IMR-90 (cell line): ENCODE results near the gene TWIST2. TPM values are rescaled to one million over a fixed set of nuclear protein-coding genes. Genes with fewer than 3 reads are reported as not detected.

Source experiments
- ATAC-seq: fragments of 200-7000 bp; cut with Tn5 transposase; 2 replicates; pipeline ENCODE4 v1.9.1; 2020; ENCODE audit warnings: low read depth, mild to moderate bottlenecking, moderate library complexity
- BruUV-seq: library from RNA; stranded (reverse); fragments of 400-500 nt; replicated peaks from 2 replicates; lab custom pipeline; 2021; lab: Mats Ljungman, UMichigan
- CTCF ChIA-PET: fragments of 300-600 bp; formaldehyde crosslinking; extraction: SDS; loops from one replicate; lab custom pipeline; 2021; ENCODE audit warnings: antibody characterized with exemption; lab: Yijun Ruan, JAX
- POLR2A ChIA-PET: fragments of 300-600 bp; sonication (Branson Sonifier 250); formaldehyde crosslinking; loops from one replicate; lab custom pipeline; 2022; ENCODE audit warnings: antibody characterized with exemption; ENCODE audit not compliant: unreplicated experiment; lab: Charles Lee
- DNase-seq: peaks from one replicate; pipeline ENCODE4 v3.0.0; 2013
- H2AFZ ChIP-seq: replicated peaks from 2 replicates; pipeline ENCODE3; 2013; ENCODE audit warnings: low read length, mild to moderate bottlenecking; ENCODE audit not compliant: poor library complexity
- H2AK5ac ChIP-seq: 2 replicates; pipeline ENCODE4 v1.6.1; 2013; ENCODE audit warnings: low read depth, low read length, inconsistent platforms
- H2AK9ac ChIP-seq: replicated peaks from 2 replicates; pipeline ENCODE3; 2013; ENCODE audit warnings: mild to moderate bottlenecking, low read depth, low read length, moderate library complexity; ENCODE audit not compliant: poor library complexity
- H2BK120ac ChIP-seq: 2 replicates; pipeline ENCODE4 v1.6.1; 2013; ENCODE audit warnings: low read depth, low read length, inconsistent platforms
- H2BK15ac ChIP-seq: 3 replicates; pipeline ENCODE4 v1.6.1; 2013; ENCODE audit warnings: low read depth, low read length, inconsistent platforms
- H2BK20ac ChIP-seq: 2 replicates; pipeline ENCODE4 v1.6.1; 2013; ENCODE audit warnings: low read depth, mild to moderate bottlenecking, inconsistent platforms, low read length, moderate library complexity
- H2BK5ac ChIP-seq: 2 replicates; pipeline ENCODE4 v1.6.1; 2013; ENCODE audit warnings: mild to moderate bottlenecking, low read depth, low read length, inconsistent platforms; ENCODE audit not compliant: poor library complexity, severe bottlenecking
- H3K14ac ChIP-seq: replicated peaks from 2 replicates; pipeline ENCODE4 v1.6.1; 2013; ENCODE audit warnings: low read depth, low read length, inconsistent platforms
- H3K18ac ChIP-seq: 2 replicates; pipeline ENCODE4 v1.6.1; 2013; ENCODE audit warnings: low read depth, low read length, control low read depth
- H3K23ac ChIP-seq: 2 replicates; pipeline ENCODE4 v1.6.1; 2013; ENCODE audit warnings: low read depth, low read length, inconsistent platforms
- H3K27ac ChIP-seq: 2 replicates; pipeline ENCODE4 v1.5.1; 2013; ENCODE audit warnings: mild to moderate bottlenecking, control low read depth, low read length; ENCODE audit not compliant: insufficient read depth
- H3K27me3 ChIP-seq: 2 replicates; pipeline ENCODE4 v1.6.1; 2013; ENCODE audit warnings: low read length; ENCODE audit not compliant: control insufficient read depth, insufficient read depth
- H3K36me3 ChIP-seq: 2 replicates; pipeline ENCODE4 v1.6.1; 2013; ENCODE audit warnings: low read length, mixed read lengths; ENCODE audit not compliant: control insufficient read depth, insufficient read depth
- H3K4ac ChIP-seq: 2 replicates; pipeline ENCODE4 v1.6.1; 2013; ENCODE audit warnings: low read depth, low read length, inconsistent platforms
- H3K4me1 ChIP-seq: 2 replicates; pipeline ENCODE4 v1.6.1; 2013; ENCODE audit warnings: low read length, mixed read lengths; ENCODE audit not compliant: control insufficient read depth, insufficient read depth
- H3K4me2 ChIP-seq: 2 replicates; pipeline ENCODE4 v1.6.1; 2013; ENCODE audit warnings: low read depth, mild to moderate bottlenecking, control low read depth, low read length, moderate library complexity
- H3K4me3 ChIP-seq: 2 replicates; pipeline ENCODE4 v1.5.1; 2013; ENCODE audit warnings: low read depth, mild to moderate bottlenecking, control low read depth, low read length, moderate library complexity; ENCODE audit not compliant: insufficient read depth
- H3K56ac ChIP-seq: 2 replicates; pipeline ENCODE4 v1.6.1; 2013; ENCODE audit warnings: low read length, inconsistent platforms; ENCODE audit not compliant: insufficient read depth; ENCODE audit errors: extremely low read depth
- H3K79me1 ChIP-seq, 2 experiments: 2 replicates each; pipeline ENCODE4 v1.6.1; 2013; ENCODE audit warnings: low read length in 2 of 2, inconsistent platforms in 1 of 2, low read depth in 1 of 2
- H3K9ac ChIP-seq: 2 replicates; pipeline ENCODE4 v1.6.1; 2013; ENCODE audit warnings: low read depth, low read length, control low read depth
- H3K9me1 ChIP-seq: 2 replicates; pipeline ENCODE4 v1.6.1; 2013; ENCODE audit warnings: low read length, inconsistent platforms; ENCODE audit not compliant: insufficient read depth
- H3K9me3 ChIP-seq: 2 replicates; pipeline ENCODE4 v1.6.1; 2013; ENCODE audit warnings: low read length; ENCODE audit not compliant: control insufficient read depth, insufficient read depth
- H4K20me1 ChIP-seq: 2 replicates; pipeline ENCODE4 v1.6.1; 2013; ENCODE audit warnings: low read length, inconsistent platforms; ENCODE audit not compliant: insufficient read depth
- H4K5ac ChIP-seq: 2 replicates; pipeline ENCODE4 v1.6.1; 2013; ENCODE audit warnings: mild to moderate bottlenecking, low read depth, low read length, control low read depth
- H4K8ac ChIP-seq, 2 experiments: 2 replicates each; pipeline ENCODE4 v1.6.1; 2013; ENCODE audit warnings: low read depth in 2 of 2, low read length in 2 of 2, control low read depth in 1 of 2, inconsistent platforms in 1 of 2
- H4K91ac ChIP-seq: 2 replicates; pipeline ENCODE4 v1.6.1; 2013; ENCODE audit warnings: low read depth, low read length, inconsistent platforms; ENCODE audit not compliant: insufficient read depth
- MAFK ChIP-seq: IDR thresholded peaks from 2 replicates; pipeline ENCODE4 v1.6.1; 2012; ENCODE audit warnings: low read depth, low read length, improper control_type of control experiment
- MAZ ChIP-seq: IDR thresholded peaks from 2 replicates; pipeline ENCODE4 v1.6.1; 2012; ENCODE audit warnings: low read depth, mild to moderate bottlenecking, low read length, improper control_type of control experiment, moderate library complexity, borderline replicate concordance
- MXI1 ChIP-seq: IDR thresholded peaks from 2 replicates; pipeline ENCODE4 v1.6.1; 2012; ENCODE audit warnings: low read depth, mild to moderate bottlenecking, low read length, moderate library complexity, borderline replicate concordance
- NFE2L2 ChIP-seq: fragments of 150-350 bp; IDR thresholded peaks from 2 replicates; pipeline ENCODE4 v1.6.1; 2016; ENCODE audit warnings: low read depth, mild to moderate bottlenecking, low read length
- RCOR1 ChIP-seq: IDR thresholded peaks from 2 replicates; pipeline ENCODE4 v1.6.1; 2012; ENCODE audit warnings: mild to moderate bottlenecking, low read length, improper control_type of control experiment; ENCODE audit not compliant: insufficient replicate concordance
- SMC3 ChIP-seq: fragments of 150-350 bp; IDR thresholded peaks from 2 replicates; pipeline ENCODE4 v1.6.1; 2016; ENCODE audit warnings: low read depth, mild to moderate bottlenecking, antibody characterized with exemption, low read length, moderate library complexity
- WGBS, 2 experiments: methylation state at CpG; one replicate each; pipeline versions ENCODE4 v1.1.5 to v1.1.7; 2013; ENCODE audit warnings: missing lambda C conversion rate in 2 of 2; ENCODE audit not compliant: insufficient read length in 1 of 2; ENCODE audit errors: extremely low coverage in 2 of 2; 5-methylcytosine and 5-hydroxymethylcytosine counted together
- dilution Hi-C: fragments of 300-500 bp; cut with HindIII; formaldehyde crosslinking; loops from one replicate; pipeline ENCODE4 v1.14.3; 2018; ENCODE audit warnings: low sequenced_read_pairs; ENCODE audit not compliant: unreplicated experiment
- in situ Hi-C: fragments of 300-500 bp; cut with MboI; formaldehyde crosslinking; loops from 3 replicates; pipeline ENCODE4 v1.14.3; 2019; ENCODE audit warnings: low sequenced_read_pairs, inconsistent platforms, mixed read lengths
- intact Hi-C: fragments of 100-400 bp; cut with micrococcal nuclease; formaldehyde crosslinking; loops from 2 replicates; pipeline ENCODE4 v1.10.0; 2022
- polyA plus RNA-seq, 3 experiments: library from polyadenylated mRNA; depleted of rRNA; stranded (reverse); fragments of >200 nt; gene quantifications; 2 replicates each; pipeline ENCODE4 v1.2.3, GENCODE V29; 2012; ENCODE audit warnings: low replicate concordance in 1 of 3
- total RNA-seq: library from RNA; depleted of rRNA; stranded (reverse); fragments of >200 nt; gene quantifications from 2 replicates; pipeline ENCODE4 v1.2.3, GENCODE V29; 2012

TWIST2 gene
- total and polyA plus RNA-seq, 2 of the 4 experiments (the other 2 are of a cell fraction), result 9.3 to 33.6 TPM

DNA sequence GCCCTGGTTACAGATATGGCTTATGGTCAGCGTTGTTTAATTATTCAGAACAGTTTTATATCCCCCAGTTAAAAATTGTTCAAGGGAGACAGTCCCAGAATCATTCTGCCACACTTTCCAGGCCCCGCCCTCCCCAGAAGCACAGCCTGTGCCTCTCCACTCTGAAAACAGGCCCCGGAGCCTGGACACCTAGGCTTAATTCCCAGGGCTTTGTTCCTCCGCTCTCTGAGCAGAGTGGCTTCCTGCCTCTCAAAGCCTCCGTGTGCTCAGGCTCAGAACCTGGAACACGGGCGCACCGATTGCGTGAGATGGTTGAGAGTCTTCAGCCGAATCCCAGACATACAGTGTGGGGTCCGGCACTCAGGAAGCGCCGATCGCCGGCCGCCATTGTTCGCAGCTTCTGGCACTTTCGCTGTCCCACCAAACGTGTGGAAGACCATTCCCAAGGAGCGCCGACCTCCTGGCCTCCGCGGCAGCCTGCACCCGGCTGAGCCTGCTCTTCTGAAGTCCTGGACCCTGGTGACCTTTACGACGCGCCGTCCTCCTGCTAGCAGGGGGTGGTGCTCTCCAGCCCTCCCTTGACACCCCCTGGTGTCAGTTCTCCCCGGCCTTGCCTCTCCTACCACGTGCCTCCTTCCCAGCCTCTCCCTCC is 45.6 kb downstream of the TWIST2 start:
- no peak overlapping the region for H3K56ac ChIP-seq
- H4K5ac ChIP-seq, result no peak overlapping the region
- in situ Hi-C loops, result no loop called here
- no peak overlapping the region for H2BK15ac ChIP-seq
- no peak overlapping the region for H2BK120ac ChIP-seq
- H2BK5ac ChIP-seq, result no peak overlapping the region
- no peak overlapping the region for H3K18ac ChIP-seq
- ChIA-PET CTCF (no interaction called here), POLR2A (no interaction called here)
- H4K20me1 ChIP-seq, result peaks cover 19% of the 10 kb centered on the region
- no peak overlapping the region for H2AK5ac ChIP-seq
- H3K9me1 ChIP-seq, result peaks cover 9% of the 10 kb centered on the region; the same call in 1 of the 2 replicates
- no peak overlapping the region for H3K14ac ChIP-seq
- DNase-seq (no peak), ATAC-seq (no peak)
- no peak overlapping the region for H3K4me3 ChIP-seq
- H4K91ac ChIP-seq, result no peak overlapping the region
- H3K79me1 ChIP-seq, result peaks cover 13 to 74% of the 10 kb centered on the region in 2 experiments; a peak in 3 of 4 replicates
- 93% methylated on average over 13 of the region's 30 CpGs; no CpG with 5 or more reads in 1 of the 2 experiments for WGBS, 2 experiments
- H3K9me3 ChIP-seq, result no peaks in the 10 kb centered on the region
- peaks cover 14% of the 10 kb centered on the region; the same call in 1 of the 2 replicates for H3K36me3 ChIP-seq
- H3K4me1 ChIP-seq, result peaks cover 26% of the 10 kb centered on the region
- no peak overlapping the region for H2BK20ac ChIP-seq
- no TSS peak for BruUV-seq
- H3K4ac ChIP-seq, result no peak overlapping the region
- dilution Hi-C loops, result no loop called here
- H3K4me2 ChIP-seq, result no peak overlapping the region
- TF ChIP-seq SMC3 (no peak), MAZ (no peak), MAFK (no peak), RCOR1 (no peak), MXI1 (no peak), NFE2L2 (no peak)
- no peak overlapping the region for H3K9ac ChIP-seq
- H3K23ac ChIP-seq, result no peak overlapping the region
- H3K27me3 ChIP-seq, result no peaks in the 10 kb centered on the region
- H2AK9ac ChIP-seq, result peak overlapping the region; percentile 15
- no peak overlapping the region for H3K27ac ChIP-seq
- no peak overlapping the region for H4K8ac ChIP-seq
- intact Hi-C loops, result no loop called here
- no peak overlapping the region for H2AFZ ChIP-seq
